ENCODE data around the gene TBX19. TPM values are rescaled to one million over a fixed set of nuclear protein-coding genes. Genes with fewer than 3 reads are reported as not detected.

The TBX19 gene
- total RNA-seq, 1 experiment from 2014 or later, result 2.0 TPM

DNA sequence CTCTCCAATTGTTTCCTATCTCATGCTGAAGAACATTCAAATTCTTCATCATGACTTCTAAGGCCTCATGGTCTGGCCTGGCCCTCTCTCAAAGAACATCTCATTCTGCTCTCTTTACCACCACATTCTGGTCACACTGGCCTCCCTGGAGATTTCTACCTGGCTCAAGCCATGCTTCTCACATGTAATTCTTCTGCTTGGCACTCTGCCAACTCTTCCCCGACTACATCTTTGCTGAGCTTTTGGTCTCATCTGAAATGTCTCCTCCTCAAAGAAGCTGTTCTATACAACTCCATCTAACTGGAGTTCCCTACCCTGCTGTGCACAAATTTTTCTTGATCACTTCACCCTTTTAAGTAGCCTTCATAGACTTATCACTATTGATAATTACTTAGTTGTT is 1.4 kb upstream of the TBX19 start:
- Histone ChIP-seq H4K20me1 (ENCODE audit: insufficient read depth) (no peaks in the 10 kb centered on the region), H3K4me2 (no peak overlapping the region), H3K9me3 (ENCODE audit: insufficient read depth, low read depth) (0 out of 2 replicates have a peak, but pooled peaks cover 3% of the 10 kb centered on the region), H3K27ac (no peak overlapping the region), H3K27me3 (ENCODE audit: insufficient read depth, low read depth) (no peaks in the 10 kb centered on the region), H3K36me3 (ENCODE audit: low read depth) (no peaks in the 10 kb centered on the region), H3K79me2 (ENCODE audit: low read depth) (no peaks in the 10 kb centered on the region), H3K9me2 (ENCODE audit: insufficient read depth) (no peaks in the 10 kb centered on the region), H3K4me1 (replicated peaks; ENCODE audit: insufficient read depth) (no peaks in the 10 kb centered on the region), H2AFZ (no peak overlapping the region), H3F3A (ENCODE audit: insufficient read depth, low read depth) (no peaks in the 10 kb centered on the region), H3K4me3 (no peak overlapping the region)
- TF ChIP-seq EZH2 (IDR thresholded peaks at IDR 0.05; ENCODE audit: low read depth), result no peak
- TF ChIP-seq, protein P1, sequence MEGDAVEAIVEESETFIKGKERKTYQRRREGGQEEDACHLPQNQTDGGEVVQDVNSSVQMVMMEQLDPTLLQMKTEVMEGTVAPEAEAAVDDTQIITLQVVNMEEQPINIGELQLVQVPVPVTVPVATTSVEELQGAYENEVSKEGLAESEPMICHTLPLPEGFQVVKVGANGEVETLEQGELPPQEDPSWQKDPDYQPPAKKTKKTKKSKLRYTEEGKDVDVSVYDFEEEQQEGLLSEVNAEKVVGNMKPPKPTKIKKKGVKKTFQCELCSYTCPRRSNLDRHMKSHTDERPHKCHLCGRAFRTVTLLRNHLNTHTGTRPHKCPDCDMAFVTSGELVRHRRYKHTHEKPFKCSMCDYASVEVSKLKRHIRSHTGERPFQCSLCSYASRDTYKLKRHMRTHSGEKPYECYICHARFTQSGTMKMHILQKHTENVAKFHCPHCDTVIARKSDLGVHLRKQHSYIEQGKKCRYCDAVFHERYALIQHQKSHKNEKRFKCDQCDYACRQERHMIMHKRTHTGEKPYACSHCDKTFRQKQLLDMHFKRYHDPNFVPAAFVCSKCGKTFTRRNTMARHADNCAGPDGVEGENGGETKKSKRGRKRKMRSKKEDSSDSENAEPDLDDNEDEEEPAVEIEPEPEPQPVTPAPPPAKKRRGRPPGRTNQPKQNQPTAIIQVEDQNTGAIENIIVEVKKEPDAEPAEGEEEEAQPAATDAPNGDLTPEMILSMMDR (conservative IDR thresholded peaks at IDR 0.05), result no peak
- no TSS peak for BruUV-seq (replicated peaks)
- ChIA-PET CTCF (no interaction called here), POLR2A (ENCODE audit: unreplicated experiment) (no interaction called here)
- no peak for DNase-seq
- intact Hi-C loops (cut with micrococcal nuclease; ENCODE audit: unreplicated experiment), result no loop called here

DNA sequence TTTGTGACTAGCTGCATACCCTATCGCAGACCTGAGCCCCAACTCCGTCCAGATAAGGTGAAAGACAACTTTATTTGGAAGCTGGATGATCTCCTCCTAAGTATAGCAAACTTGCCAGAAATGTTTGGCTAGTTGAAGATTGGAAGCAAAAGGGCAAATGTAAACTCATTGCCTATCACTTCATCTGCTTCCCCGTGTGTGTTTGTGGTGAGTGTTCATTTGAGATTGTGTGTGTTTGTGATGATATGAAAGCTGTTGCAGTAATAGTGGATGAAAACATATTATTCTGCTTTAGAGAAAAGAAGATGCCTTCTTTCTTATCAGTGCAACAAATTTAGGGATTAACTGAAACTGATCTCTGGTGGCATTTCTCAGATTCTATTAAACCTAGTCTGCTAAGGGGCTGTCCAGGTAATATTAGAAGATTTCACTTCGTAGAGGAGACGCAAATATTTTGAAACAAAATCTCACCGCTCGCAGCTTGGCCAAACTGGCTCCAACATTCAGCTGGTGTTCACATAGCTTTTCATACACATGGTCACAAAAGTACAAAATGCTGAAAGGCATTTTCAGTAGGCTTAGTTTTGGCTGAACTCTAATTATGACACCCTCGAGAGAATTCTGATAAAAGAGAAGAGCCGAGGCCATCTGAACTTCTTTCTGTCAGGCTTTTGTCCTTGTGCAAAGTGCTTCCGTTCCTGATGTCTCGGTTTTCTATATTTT is 1.1 kb downstream of the TBX19 start:
- DNase-seq, result no peak
- ChIA-PET CTCF (no interaction called here), POLR2A (ENCODE audit: unreplicated experiment) (no interaction called here)
- Histone ChIP-seq H3K4me2 (no peak overlapping the region), H3K4me3 (no peak overlapping the region), H3K4me1 (replicated peaks; ENCODE audit: insufficient read depth) (peaks cover 22% of the 10 kb centered on the region), H2AFZ (no peak overlapping the region), H3K27ac (no peak overlapping the region), H3K36me3 (ENCODE audit: low read depth) (no peaks in the 10 kb centered on the region), H3F3A (ENCODE audit: insufficient read depth, low read depth) (peaks cover 6% of the 10 kb centered on the region; the same call in 1 of the 2 replicates), H4K20me1 (ENCODE audit: insufficient read depth) (no peaks in the 10 kb centered on the region), H3K9me2 (ENCODE audit: insufficient read depth) (no peaks in the 10 kb centered on the region), H3K27me3 (ENCODE audit: insufficient read depth, low read depth) (no peaks in the 10 kb centered on the region), H3K79me2 (ENCODE audit: low read depth) (no peaks in the 10 kb centered on the region), H3K9me3 (ENCODE audit: insufficient read depth, low read depth) (0 out of 2 replicates have a peak, but pooled peaks cover 3% of the 10 kb centered on the region)
- no TSS peak for BruUV-seq (replicated peaks)
- intact Hi-C loops (cut with micrococcal nuclease; ENCODE audit: unreplicated experiment), result no loop called here
- TF ChIP-seq, protein P1 (conservative IDR thresholded peaks at IDR 0.05), result no peak
- no peak for TF ChIP-seq EZH2 (IDR thresholded peaks at IDR 0.05; ENCODE audit: low read depth)

DNA sequence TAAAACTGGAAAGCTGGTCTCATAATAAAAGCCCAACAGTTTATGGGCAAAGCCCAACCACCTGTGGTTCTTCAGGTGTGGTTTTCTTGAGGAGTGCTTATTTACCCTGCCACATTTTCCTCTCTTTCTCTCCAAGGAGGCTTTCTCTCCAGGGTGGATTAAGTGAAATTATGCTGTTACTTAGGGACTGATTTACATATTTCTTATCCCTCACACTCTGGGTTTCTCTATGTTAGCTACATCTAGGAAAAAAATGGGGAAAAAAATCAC is 4.8 kb downstream of the TBX19 start:
- Histone ChIP-seq H3K36me3 (ENCODE audit: low read depth) (no peaks in the 10 kb centered on the region), H2AFZ (no peak overlapping the region), H3K27me3 (ENCODE audit: insufficient read depth, low read depth) (no peaks in the 10 kb centered on the region), H3K9me2 (ENCODE audit: insufficient read depth) (no peaks in the 10 kb centered on the region), H3K9me3 (ENCODE audit: insufficient read depth, low read depth) (no peaks in the 10 kb centered on the region), H3K27ac (no peak overlapping the region), H3K79me2 (ENCODE audit: low read depth) (no peaks in the 10 kb centered on the region), H3K4me1 (replicated peaks; ENCODE audit: insufficient read depth) (peaks cover 30% of the 10 kb centered on the region), H3K4me2 (peak overlapping the region; percentile 31), H3F3A (ENCODE audit: insufficient read depth, low read depth) (peaks cover 16% of the 10 kb centered on the region; the same call in 1 of the 2 replicates), H4K20me1 (ENCODE audit: insufficient read depth) (no peaks in the 10 kb centered on the region), H3K4me3 (no peak overlapping the region)
- no TSS peak for BruUV-seq (replicated peaks)
- CTCF ChIA-PET, result no interaction called here
- POLR2A ChIA-PET (ENCODE audit: unreplicated experiment), result no interaction called here
- intact Hi-C loops (cut with micrococcal nuclease; ENCODE audit: unreplicated experiment), result no loop called here
- TF ChIP-seq EZH2 (IDR thresholded peaks at IDR 0.05; ENCODE audit: low read depth), result no peak
- TF ChIP-seq, protein P1 (conservative IDR thresholded peaks at IDR 0.05), result no peak
- peak; percentile 15 to 56 for DNase-seq
